Measurements from ENCODE around the gene DIP2A.

GRCh38 chr21:46455575-46456385, 2.9 kb upstream of the DIP2A start:
- TF ChIP-seq CTCF (IDR thresholded peaks at IDR 0.05; ENCODE audit: poor library complexity) = no peak
- TF ChIP-seq EZH2 (IDR thresholded peaks at IDR 0.05; ENCODE audit: borderline replicate concordance) = no peak
- no peak for TF ChIP-seq EZH2phosphoT487 (IDR thresholded peaks at IDR 0.05; ENCODE audit: low read depth, severe bottlenecking, unreplicated experiment)

All from hepatocyte (in vitro differentiated cells).